Left ventricle myocardium superior (tissue), 1 donor: Measurements from ENCODE around the gene TANGO6. TPM values are rescaled to one million over a fixed set of nuclear protein-coding genes. Genes with fewer than 3 reads are reported as not detected.

ENCODE experiments used
- ATAC-seq: fragments of 200-7000 bp; cut with Tn5 transposase; one replicate; pipeline ENCODE4 v1.9.1; 2020; ENCODE audit warnings: mild to moderate bottlenecking, moderate library complexity
- DNase-seq: peaks from one replicate; pipeline ENCODE4 v3.0.0-alpha.2; 2020
- intact Hi-C: fragments of 100-400 bp; cut with micrococcal nuclease; formaldehyde crosslinking; loops from one replicate; pipeline ENCODE4 v1.11.0; 2022
- total RNA-seq: library from RNA; stranded (reverse); fragmentation: NEBNext Ultra II Directional; extraction: Animal tissue kit (Norgen Biotek cat#: 25700); gene quantifications from one replicate; pipeline ENCODE4 v1.2.1, GENCODE V29; 2021
- donor health status: DM: no; HTN: yes; CAD: no; lungs with severe emphysema.

Gene TANGO6
- total RNA-seq, 1 donor from 2014 or later = 9.3 TPM

- ATAC-seq = no peak
- DNase-seq = no peak
- intact Hi-C loops = no loop called here
Observed at GRCh38 chr16:69071036-69071435, 227.7 kb downstream of the TANGO6 start.

DNA sequence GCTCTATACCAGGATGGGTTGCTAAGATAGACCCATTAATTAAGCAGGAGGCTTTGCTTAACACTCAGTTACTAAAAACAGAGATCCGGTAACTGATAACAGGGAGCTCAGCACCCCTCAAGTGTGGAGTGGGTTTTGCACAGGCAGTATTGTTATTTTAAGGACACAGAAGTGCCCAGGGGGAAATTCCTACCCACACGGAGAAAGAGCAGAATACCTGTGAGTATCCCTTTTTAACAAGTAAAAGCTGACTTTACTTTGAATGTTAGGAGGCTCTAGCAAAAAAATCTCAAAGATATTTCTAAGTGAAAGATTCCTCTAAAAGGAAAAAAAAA, 229.3 kb downstream of the TANGO6 start:
- intact Hi-C loops = no loop called here
- no peak for ATAC-seq
- DNase-seq = no peak

DNA sequence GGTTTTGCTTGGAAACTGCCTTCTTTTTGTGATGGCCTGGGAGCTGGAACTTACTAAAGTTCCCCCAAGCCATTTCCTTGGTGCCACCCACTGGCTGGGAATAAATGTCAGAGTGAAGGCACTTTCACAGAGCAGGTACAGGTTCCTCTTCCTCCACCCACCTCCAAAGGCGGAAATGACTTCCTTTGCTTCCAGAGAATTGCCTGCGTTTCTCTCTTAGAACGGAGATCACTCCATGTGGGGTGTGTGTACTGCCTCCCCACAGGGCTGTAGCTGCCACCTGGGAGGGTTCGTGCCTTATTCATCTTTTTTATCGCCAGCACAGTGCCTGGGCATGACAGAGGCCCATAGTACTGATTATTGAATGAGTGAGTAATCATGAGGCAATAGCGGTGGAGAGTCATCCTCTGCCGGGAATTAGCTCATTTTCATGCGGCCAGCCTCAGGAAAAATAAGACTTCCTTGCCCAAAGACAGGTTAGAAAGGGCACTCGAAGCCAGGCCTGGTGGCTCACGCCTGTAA, 229.9 kb downstream of the TANGO6 start:
- intact Hi-C loops = no loop called here
- DNase-seq = no peak
- ATAC-seq = no peak

DNA sequence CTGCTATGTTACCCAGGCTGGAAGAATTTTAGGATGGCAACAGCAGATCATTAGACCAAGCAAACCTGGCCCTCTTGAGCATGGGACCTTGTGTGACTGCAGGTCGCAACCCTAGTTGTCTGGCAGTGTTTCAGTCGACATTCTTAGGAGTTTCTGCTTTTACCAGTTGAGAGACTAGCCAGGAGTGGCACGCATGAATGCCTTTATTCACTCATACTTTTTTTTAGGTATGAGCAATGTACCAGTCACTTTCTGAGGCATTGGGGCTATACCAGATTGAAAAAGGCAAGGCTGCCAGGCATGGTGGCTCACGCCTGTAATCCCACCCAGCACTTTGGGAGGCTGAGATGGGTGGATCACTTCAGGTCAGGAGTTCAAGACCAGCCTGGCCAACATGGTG, 233.9 kb downstream of the TANGO6 start:
- no peak for ATAC-seq
- intact Hi-C loops = no loop called here

GRCh38 chr16:69078073-69078472, 234.7 kb downstream of the TANGO6 start:
- intact Hi-C loops = no loop called here
- no peak for ATAC-seq
- DNase-seq = no peak

More for the DNA sequence above, 233.9 kb downstream of the TANGO6 start:
- DNase-seq = no peak

- intact Hi-C loops = no loop called here
- DNase-seq (no peak), ATAC-seq (no peak)
Observed at GRCh38 chr16:69079697-69080096, 236.4 kb downstream of the TANGO6 start.

DNA sequence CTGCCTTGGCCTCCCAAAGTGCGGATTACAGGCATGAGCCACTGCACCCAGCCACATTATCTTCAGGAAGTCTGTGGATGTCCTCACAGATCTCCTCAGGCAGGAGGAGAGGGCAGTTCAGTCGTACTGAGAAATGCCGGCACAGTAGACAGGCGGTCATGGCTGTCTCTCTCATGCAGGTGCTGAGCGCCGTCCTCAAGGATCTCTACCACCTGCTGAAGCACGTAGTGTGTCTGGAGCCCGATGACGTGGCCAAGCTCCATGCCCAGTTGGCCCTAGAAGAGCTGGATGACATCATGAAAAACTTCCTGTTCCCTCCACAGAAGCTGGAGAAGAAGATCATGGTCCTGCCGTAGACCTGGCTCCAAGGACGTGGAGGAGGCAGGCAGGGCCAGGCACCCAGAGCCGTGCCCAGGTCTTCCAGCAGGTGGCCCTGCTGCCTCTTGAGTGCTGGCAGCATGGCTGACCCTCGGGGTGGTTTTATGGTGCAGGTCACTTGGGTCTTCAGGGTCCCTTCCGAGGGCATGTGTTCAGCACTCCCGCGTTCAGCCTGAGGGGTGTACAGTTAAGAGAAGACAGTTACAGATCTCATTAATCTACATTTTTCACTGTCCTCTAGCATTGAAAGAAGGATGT, 240.1 kb downstream of the TANGO6 start:
- no peak for DNase-seq
- intact Hi-C loops = no loop called here
- ATAC-seq = no peak

GRCh38 chr16:69084289-69084688, 241.0 kb downstream of the TANGO6 start:
- intact Hi-C loops = no loop called here
- DNase-seq = no peak
- ATAC-seq = no peak

DNA sequence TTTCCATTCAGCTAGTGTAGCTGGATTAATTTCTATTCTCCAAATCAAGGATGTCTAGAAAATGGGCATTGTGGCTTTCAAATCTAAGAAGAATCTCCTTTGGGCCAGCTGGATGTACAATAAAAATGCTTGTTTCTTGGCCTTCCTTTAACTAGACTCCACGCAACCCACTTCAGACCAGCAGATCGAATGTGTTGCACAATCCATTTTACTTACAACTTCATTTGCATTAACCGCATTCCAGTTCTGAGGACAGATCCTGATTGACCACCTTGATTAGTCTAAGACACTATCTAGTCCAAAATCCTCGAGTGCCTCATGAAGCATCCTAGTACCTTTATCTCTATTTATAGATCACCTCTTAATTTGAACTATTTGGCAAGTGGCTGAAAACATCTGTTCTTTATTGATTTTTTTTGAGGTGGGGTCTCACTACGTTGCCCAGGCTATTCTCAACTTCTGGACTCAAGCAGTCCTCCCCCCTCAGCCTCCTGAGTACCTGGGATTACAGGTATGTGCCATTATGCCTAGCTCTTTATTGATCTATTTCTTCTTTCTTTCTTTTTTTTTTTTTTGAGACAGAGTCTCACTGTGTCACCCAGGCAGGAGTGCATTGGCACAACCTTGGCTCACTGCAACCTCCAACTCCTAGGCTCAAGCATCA, 241.8 kb downstream of the TANGO6 start:
- no peak for DNase-seq
- no peak for ATAC-seq
- intact Hi-C loops = no loop called here

DNA sequence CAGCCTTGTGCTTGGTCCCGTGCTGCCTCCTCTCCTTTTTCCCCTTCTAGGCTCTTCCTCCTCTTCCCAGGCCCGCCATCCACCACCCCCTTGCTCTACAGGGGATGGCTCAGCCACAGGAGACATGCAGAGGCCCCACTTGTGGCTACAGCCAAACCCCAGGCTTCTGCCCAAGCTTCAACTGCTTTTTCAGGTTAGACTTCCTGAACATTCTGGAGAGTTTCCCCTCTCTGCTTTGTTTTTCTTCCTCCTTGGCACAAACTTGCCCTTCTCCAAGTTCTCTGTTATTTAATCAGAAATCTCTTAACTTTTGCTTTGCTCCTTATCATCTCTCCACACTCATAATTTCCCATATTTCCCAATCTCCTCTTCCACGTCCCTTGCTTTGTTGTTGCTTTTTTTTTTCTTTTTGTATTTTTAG, 243.8 kb downstream of the TANGO6 start:
- DNase-seq (no peak), ATAC-seq (no peak)
- intact Hi-C loops = no loop called here

DNA sequence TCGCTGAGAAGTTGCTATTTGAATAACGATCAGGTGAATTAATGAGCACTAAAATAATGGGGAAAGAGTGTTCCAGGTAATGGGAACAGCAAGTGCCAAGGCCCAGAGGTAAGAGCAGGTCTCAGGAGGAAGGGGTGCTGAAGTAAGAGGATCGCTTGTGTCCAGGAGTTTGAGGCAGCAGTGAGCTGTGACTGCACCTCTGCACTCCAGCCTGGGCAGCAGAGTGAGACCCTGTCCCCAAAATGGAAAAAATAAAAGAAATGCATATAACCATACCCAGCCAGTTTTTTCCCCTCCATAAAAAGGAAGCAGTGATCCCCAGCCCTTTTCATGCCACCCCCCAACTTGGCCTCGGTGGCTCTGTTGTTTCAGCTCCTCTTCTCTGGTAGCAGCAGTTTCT, 245.4 kb downstream of the TANGO6 start:
- intact Hi-C loops = no loop called here
- ATAC-seq = no peak

GRCh38 chr16:69089091-69089910, 246.0 kb downstream of the TANGO6 start:
- intact Hi-C loops = no loop called here
- ATAC-seq = peak; percentile 24
- DNase-seq = no peak

More for the DNA sequence above, 245.4 kb downstream of the TANGO6 start:
- no peak for DNase-seq

DNA sequence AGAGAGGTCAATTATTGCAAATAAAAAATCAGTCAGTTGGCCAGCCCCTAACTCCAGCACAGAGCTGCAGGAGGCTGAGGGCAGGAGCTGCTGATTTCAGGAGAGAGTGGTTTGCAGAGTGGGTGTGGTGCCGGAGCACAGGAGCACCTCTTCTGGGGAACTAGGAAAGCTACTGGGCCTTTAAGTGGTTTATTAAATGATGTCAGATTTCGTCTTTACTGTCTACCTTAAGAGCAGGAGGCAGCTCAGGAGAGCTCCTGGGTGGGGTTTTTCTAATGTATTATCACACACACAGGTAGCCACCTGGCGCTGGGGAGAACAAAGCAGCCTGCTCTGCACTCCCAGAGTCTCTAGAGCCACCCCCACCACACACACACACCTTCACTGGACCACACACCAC, 250.6 kb downstream of the TANGO6 start:
- ATAC-seq (no peak), DNase-seq (no peak)
- intact Hi-C loops = no loop called here

DNA sequence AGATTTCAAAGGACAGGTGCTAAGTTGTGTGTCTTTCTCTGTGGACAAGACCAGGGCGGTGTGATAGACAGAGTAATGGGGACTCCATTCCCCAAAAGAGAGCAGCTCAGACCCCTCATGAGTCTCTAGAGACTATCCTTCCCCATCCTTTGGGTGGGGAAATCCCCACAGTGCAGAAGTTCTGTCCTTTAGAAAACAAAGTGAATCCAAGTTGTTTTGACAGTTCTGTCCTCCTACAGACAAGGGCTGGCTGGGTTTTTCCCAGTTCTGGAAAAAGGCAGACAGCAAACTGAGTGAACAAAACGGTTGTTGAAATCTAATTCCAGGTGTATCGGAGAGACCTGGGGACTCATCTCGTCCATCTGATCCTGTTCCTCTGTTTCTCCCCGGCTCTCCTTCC, 251.2 kb downstream of the TANGO6 start:
- intact Hi-C loops = no loop called here
- DNase-seq = no peak

DNA sequence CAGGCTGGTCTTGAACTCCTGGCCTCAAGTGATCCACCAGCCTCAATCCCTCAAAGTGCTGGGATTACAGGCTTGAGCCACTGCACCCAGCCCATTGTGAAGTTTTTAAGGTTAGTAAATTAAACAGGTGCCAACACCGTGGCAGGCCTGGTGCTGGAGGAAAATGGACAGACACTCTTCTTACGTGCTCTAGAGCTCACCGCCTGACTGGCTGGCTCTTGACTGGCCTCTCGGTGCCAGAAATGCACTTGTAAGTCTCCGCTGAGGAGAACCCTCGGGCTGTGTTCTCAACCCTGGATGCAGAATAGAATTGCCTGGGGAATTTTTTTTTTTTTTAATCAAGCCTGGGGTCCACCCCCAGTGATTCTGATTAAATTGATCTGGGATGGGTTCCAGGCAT, 251.9 kb downstream of the TANGO6 start:
- ATAC-seq (peak; percentile 43), DNase-seq (no peak)
- intact Hi-C loops = no loop called here

More for the DNA sequence above, 251.2 kb downstream of the TANGO6 start:
- ATAC-seq = no peak

DNA sequence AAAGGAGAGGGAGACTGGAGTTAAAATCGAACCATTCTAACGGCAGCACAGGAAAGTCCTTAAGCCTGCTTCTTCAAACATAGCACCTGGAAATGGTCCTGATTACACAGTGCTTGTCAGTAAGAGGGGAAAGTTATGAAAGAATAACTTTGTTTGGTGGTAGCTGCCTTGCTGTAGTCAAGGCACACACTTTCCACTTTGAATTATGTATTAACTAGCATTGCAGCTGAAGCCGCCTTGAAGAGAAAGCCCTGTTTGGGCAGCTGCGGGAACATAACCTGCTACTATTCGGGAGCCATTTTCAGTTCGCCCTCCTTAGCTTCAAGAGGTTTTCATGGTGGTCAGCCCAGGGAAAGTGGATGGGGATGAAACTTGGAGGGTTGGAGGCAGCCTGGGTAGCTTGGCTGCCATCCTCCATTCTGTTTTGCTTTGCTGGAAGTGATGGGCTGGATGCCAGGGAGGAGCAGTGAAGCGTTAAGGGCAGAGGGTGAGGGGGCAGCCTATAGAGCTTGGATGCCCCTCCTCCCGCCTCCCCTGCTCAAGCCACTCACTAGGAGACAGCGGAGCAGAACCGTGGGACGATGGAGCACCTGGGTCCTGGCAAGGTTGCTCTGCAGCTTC, 256.9 kb downstream of the TANGO6 start:
- intact Hi-C loops = no loop called here
- DNase-seq (no peak), ATAC-seq (no peak)

DNA sequence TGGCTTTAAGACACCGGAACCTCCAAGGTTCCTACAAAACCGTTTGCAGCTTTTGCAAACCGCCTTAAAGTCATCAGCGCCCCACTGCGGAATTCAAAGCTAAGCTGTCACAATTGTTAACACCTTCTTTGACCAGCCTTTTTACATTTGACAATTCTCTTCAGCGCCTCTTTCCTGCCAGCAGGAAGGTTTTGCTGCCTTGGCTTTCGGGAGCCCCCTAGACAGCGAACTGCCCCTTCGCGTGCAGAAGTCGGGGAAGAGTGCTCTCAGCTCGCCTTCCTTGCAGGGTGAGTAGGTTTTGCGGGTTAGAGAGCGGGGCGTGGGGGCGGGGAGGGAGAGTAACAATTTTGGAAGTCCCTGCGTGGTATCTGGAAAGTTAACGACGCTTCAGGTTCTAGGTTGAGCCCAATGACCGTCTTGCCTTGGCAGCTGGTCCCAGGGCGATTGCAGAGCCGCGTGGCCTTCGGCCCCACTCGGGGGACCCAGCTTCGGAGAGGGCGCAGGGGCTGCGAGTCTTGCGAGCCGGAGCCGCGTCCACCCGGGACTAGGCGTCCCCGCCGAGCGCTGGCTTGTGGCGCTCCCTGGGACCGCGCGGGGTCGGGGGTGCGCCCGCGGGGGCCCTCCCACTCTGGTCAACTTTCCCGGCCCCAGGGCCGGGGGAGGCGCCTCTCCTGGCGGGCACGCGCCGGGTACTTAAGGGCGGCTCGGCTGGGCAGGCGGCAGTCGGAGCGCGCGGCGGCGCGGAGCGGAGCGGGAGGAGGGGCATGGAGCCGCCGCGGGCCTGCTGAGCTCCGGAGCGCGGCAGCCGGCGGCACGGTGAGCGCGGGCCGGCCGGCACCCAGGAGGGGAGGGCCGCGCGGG, 262.4 kb downstream of the TANGO6 start, which contains the start of gene HAS3:
Gene HAS3, plus strand, starts transcription at position 153 of the 861 bp plus-strand sequence. CDS start 3,743 bp downstream, outside the sequence.
- intact Hi-C loops = no loop called here
- ATAC-seq (peak; percentile 89), DNase-seq (peak; percentile 73)

GRCh38 chr16:69106491-69107315, 263.4 kb downstream of the TANGO6 start:
- intact Hi-C loops = no loop called here
- DNase-seq = no peak
- ATAC-seq = peak; percentile 7
